Endothelial cell (in vitro differentiated cells): ENCODE data around the gene MRGPRF. TPM values are rescaled to one million over a fixed set of nuclear protein-coding genes. Genes with fewer than 3 reads are reported as not detected.
A peak's percentile ranks its signal among the peaks of the same experiment; 100 is the strongest.
"Not testable (repeated sequence)": the region's sequence is repeated elsewhere in the genome, so short reads cannot be mapped to it uniquely, and the experiment has no call there.

Experiments
- DNase-seq: peaks from one replicate; pipeline ENCODE4 v3.0.0; 2021; ENCODE audit warnings: low spot score
- H3K27ac Mint-ChIP-seq: one replicate; pipeline ENCODE4 v1.8.0; 2021; ENCODE audit warnings: mixed read lengths, inconsistent platforms; ENCODE audit not compliant: unreplicated experiment
- H3K27me3 Mint-ChIP-seq: one replicate; pipeline ENCODE4 v1.8.0; 2021; ENCODE audit warnings: mild to moderate bottlenecking, moderate library complexity, mixed read lengths, inconsistent platforms; ENCODE audit not compliant: unreplicated experiment
- H3K36me3 Mint-ChIP-seq: one replicate; pipeline ENCODE4 v1.8.0; 2021; ENCODE audit warnings: mild to moderate bottlenecking, low read depth, mixed read lengths, inconsistent platforms; ENCODE audit not compliant: unreplicated experiment
- H3K4me1 Mint-ChIP-seq: one replicate; pipeline ENCODE4 v1.8.0; 2021; ENCODE audit warnings: mild to moderate bottlenecking, mixed read lengths, inconsistent platforms; ENCODE audit not compliant: unreplicated experiment
- H3K4me3 Mint-ChIP-seq: one replicate; pipeline ENCODE4 v1.8.0; 2021; ENCODE audit warnings: mild to moderate bottlenecking, mixed read lengths, inconsistent platforms; ENCODE audit not compliant: unreplicated experiment
- H3K9me3 Mint-ChIP-seq: one replicate; pipeline ENCODE4 v1.8.0; 2021; ENCODE audit warnings: mixed read lengths, inconsistent platforms; ENCODE audit not compliant: unreplicated experiment
- total RNA-seq: library from RNA; stranded (reverse); fragmentation: NEBNext Ultra II Directional; extraction: Animal tissue kit (Norgen Biotek cat#: 25700); gene quantifications from one replicate; pipeline ENCODE4 v1.2.1, GENCODE V29; 2021; ENCODE audit not compliant: unreplicated experiment
- TF ChIP-seq, protein P1 (sequence below): fragments of 200-600 bp; sonication (generic); IDR thresholded peaks from one replicate; pipeline ENCODE4 v1.5.0; 2021; ENCODE audit warnings: antibody characterized with exemption; ENCODE audit not compliant: unreplicated experiment

MRGPRF gene
- total RNA-seq, 1 donor from 2014 or later, result 0.54 TPM

DNA sequence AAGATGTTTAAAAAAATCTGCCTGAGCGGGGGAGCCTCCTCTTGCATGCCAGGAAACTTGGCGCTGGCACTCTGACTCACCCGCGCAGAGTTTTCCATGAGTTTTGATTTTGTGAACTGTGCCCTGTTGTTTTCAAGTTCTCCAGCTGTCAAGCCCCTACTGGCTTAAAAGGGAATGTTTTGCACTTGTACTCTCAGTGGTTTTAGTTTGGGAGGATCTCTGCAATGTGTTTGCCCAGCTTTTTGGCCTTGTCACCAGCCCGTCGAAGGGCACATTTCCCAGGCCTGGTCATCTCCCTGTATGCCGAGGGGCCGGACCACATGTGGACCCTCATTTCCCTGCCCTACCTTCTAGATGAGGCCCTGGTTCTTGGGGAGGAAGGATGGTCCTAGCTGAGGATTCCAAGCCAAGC lies 12.2 kb downstream of the MRGPRF start:
- Mint-ChIP-seq H3K9me3 (no peaks in the 10 kb centered on the region), H3K4me3 (no peak overlapping the region), H3K27ac (no peak overlapping the region), H3K4me1 (peaks cover 2% of the 10 kb centered on the region), H3K36me3 (no peaks in the 10 kb centered on the region), H3K27me3 (peaks cover 17% of the 10 kb centered on the region)
- TF ChIP-seq, protein P1, sequence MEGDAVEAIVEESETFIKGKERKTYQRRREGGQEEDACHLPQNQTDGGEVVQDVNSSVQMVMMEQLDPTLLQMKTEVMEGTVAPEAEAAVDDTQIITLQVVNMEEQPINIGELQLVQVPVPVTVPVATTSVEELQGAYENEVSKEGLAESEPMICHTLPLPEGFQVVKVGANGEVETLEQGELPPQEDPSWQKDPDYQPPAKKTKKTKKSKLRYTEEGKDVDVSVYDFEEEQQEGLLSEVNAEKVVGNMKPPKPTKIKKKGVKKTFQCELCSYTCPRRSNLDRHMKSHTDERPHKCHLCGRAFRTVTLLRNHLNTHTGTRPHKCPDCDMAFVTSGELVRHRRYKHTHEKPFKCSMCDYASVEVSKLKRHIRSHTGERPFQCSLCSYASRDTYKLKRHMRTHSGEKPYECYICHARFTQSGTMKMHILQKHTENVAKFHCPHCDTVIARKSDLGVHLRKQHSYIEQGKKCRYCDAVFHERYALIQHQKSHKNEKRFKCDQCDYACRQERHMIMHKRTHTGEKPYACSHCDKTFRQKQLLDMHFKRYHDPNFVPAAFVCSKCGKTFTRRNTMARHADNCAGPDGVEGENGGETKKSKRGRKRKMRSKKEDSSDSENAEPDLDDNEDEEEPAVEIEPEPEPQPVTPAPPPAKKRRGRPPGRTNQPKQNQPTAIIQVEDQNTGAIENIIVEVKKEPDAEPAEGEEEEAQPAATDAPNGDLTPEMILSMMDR, result peak; percentile 47
- DNase-seq, result no peak

DNA sequence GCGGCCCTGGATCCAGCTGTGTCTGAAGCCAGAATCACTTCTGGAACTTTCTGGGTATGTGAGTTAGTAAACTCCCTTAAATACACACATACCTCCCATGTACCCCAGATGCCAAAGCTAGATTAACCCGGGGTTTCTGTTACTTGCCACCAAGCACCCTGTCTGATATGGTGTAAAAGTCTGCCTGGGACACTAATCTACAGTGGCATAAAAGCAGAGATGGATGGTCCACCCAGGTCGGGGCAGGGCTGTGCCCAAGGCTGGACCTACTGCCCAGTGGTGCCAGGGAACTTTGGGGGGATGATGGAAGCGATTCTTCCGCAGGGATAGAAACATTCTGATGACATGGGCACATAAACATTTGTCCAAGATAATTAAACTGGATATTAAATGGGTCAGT lies 12.7 kb downstream of the MRGPRF start:
- Mint-ChIP-seq H3K27ac (no peak overlapping the region), H3K9me3 (no peaks in the 10 kb centered on the region), H3K27me3 (peaks cover 15% of the 10 kb centered on the region), H3K4me3 (no peak overlapping the region), H3K4me1 (peaks cover 2% of the 10 kb centered on the region), H3K36me3 (no peaks in the 10 kb centered on the region)
- DNase-seq, result no peak
- TF ChIP-seq, protein P1, result no peak

DNA sequence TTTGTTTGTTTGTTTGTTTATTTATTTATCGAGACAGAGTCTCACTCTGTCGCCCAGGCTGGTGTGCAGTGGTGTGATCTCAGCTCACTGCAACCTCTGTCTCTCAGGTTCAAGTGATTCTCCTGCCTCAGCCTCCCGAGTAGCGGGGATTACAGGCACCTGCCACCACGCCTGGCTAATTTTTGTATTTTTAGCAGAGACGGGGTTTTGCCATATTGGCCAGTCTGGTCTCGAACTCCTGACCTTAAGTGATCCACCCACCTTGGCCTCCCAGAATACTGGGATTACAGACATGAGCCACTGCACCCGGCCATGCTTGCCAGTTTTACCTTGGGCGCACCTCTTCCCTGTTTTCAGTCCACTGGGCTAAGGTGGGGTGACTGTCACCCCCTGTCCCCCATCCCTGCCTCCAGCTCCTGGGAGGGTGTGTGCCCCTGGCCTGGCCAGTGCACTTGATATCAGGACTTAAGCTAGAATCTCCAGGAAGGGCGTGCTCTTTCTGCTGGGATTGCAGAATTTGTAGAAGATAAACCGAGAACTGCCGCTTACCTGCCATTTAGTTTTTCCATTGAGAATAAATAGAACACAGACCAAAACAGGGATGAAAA lies 13.2 kb downstream of the MRGPRF start:
- DNase-seq, H3K4me3 Mint-ChIP-seq, H3K27ac Mint-ChIP-seq, H3K9me3 Mint-ChIP-seq, H3K4me1 Mint-ChIP-seq, H3K36me3 Mint-ChIP-seq: not testable (repeated sequence)
- H3K27me3 Mint-ChIP-seq, result peaks cover 13% of the 10 kb centered on the region

DNA sequence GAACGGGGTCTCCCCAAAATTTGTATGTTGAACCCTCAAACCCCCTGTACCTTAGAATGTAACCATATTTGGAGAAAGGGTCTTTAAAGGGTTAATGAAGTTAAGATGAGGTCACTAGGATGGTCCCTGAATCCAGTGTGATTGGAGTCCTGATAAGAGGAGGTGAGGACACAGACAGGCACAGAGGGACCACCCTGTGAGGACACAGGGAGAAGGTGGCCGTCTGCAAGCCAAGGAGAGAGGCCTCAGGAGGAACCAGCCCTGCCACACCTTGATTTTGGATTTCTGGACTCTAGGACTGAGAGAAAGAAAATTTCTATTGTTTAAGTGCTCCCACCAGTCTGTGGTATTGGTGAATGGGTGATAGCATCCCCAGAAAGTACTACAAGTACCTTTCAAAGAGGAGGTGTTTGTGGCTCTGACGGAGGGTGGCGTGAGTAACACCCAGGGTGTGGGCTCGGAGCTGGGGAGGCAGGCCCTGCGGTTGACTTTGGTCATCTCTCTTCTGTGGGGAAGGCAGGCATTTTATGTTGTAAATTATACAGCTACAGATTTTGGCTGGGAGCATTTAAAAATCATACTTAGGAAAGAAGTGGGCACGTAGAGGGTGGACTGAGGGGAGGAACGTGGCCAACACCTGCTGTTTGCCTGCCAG lies 13.8 kb downstream of the MRGPRF start:
- peak overlapping the region; percentile 63 for H3K27ac Mint-ChIP-seq
- no peaks in the 10 kb centered on the region for H3K36me3 Mint-ChIP-seq
- TF ChIP-seq, protein P1, result no peak
- peaks cover 13% of the 10 kb centered on the region for H3K27me3 Mint-ChIP-seq
- H3K4me1 Mint-ChIP-seq, result peaks cover 2% of the 10 kb centered on the region
- H3K4me3 Mint-ChIP-seq, result no peak overlapping the region
- no peaks in the 10 kb centered on the region for H3K9me3 Mint-ChIP-seq
- no peak for DNase-seq

DNA sequence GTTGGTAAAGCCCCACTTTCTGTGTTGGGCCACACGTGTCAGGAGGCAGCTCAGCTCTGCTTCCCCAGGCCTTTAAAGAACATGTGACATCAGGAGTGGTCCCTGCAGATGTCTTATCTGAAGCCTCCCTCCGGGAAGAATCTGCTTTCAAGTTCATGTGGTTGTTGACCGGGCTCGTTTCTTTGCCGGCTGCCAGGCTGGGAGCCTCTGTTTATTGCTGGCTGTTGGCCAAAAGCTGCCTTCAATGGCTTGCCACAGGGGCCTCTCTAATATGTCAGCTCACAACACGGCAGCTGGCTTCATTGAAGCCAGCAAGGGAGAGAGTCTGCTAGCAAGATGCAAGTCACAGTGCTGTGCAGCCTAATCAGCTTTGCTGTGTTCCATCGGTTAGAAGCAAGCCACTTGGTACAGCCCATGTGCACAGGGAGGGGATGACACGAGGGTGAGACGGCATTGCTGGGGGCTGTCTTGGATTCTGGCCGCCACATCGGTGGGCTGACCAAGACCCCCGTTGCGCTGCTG lies 14.6 kb downstream of the MRGPRF start:
- Mint-ChIP-seq H3K4me3 (no peak overlapping the region), H3K27ac (no peak overlapping the region), H3K9me3 (no peaks in the 10 kb centered on the region), H3K27me3 (peaks cover 13% of the 10 kb centered on the region), H3K36me3 (no peaks in the 10 kb centered on the region), H3K4me1 (peaks cover 2% of the 10 kb centered on the region)
- TF ChIP-seq, protein P1, result no peak
- no peak for DNase-seq
